Kidney glomerular epithelial cell (primary cell): ENCODE results near the gene FGB.
"Not testable (repeated sequence)": the region's sequence is repeated elsewhere in the genome, so short reads cannot be mapped to it uniquely, and the experiment has no call there.

Experiments
- DNase-seq: peaks from one replicate; lab custom pipeline; 2025; lab: John Stamatoyannopoulos, UW

FGB gene

GRCh38 chr4:154566639-154567204 lies 3.9 kb downstream of the FGB start:
- peak; percentile 71 for DNase-seq

GRCh38 chr4:154569028-154569427 lies 6.2 kb downstream of the FGB start:
- no peak for DNase-seq

- DNase-seq: no peak
Observed at GRCh38 chr4:154569584-154569983, 6.8 kb downstream of the FGB start.

- peak; percentile 32 for DNase-seq
Observed at GRCh38 chr4:154573190-154573870, 10.5 kb downstream of the FGB start.

- no peak for DNase-seq
Observed at GRCh38 chr4:154574311-154574710, 11.5 kb downstream of the FGB start.

GRCh38 chr4:154577324-154577723 lies 14.5 kb downstream of the FGB start:
- DNase-seq: no peak

- no peak for DNase-seq
Observed at GRCh38 chr4:154578919-154579318, 16.1 kb downstream of the FGB start.

GRCh38 chr4:154579927-154580326 lies 17.1 kb downstream of the FGB start:
- no peak for DNase-seq

- DNase-seq: no peak
Observed at GRCh38 chr4:154582723-154583122, 19.9 kb downstream of the FGB start.

GRCh38 chr4:154583230-154583629 lies 20.4 kb downstream of the FGB start:
- DNase-seq: no peak

GRCh38 chr4:154583677-154584076 lies 20.9 kb downstream of the FGB start:
- DNase-seq: no peak

GRCh38 chr4:154584259-154584658 lies 21.4 kb downstream of the FGB start:
- no peak for DNase-seq

- no peak for DNase-seq
Observed at GRCh38 chr4:154585369-154586018, 22.7 kb downstream of the FGB start.

- no peak for DNase-seq
Observed at GRCh38 chr4:154586296-154587033, 23.7 kb downstream of the FGB start.

- DNase-seq: no peak
Observed at GRCh38 chr4:154588198-154588597, 25.4 kb downstream of the FGB start.

- no peak for DNase-seq
Observed at GRCh38 chr4:154589296-154590197, 26.7 kb downstream of the FGB start.

- DNase-seq: peak; percentile 32
Observed at GRCh38 chr4:154590329-154591006, 27.7 kb downstream of the FGB start, which contains the start of gene FGA. Gene FGA (minus strand): TSS chr4:154590742. CDS start chr4:154590687, 55 bp downstream.

GRCh38 chr4:154591890-154592289 lies 29.1 kb downstream of the FGB start:
- no peak for DNase-seq

- no peak for DNase-seq
Observed at GRCh38 chr4:154593868-154594267, 31.1 kb downstream of the FGB start.

GRCh38 chr4:154594343-154594742 lies 31.5 kb downstream of the FGB start:
- not testable (repeated sequence) for DNase-seq

GRCh38 chr4:154595807-154596206 lies 33.0 kb downstream of the FGB start:
- peak; percentile 14 for DNase-seq
